ENCODE data around the gene DCTN2.
"Not testable (repeated sequence)": the region's sequence is repeated elsewhere in the genome, so short reads cannot be mapped to it uniquely, and the experiment has no call there.

DCTN2 gene

DNA sequence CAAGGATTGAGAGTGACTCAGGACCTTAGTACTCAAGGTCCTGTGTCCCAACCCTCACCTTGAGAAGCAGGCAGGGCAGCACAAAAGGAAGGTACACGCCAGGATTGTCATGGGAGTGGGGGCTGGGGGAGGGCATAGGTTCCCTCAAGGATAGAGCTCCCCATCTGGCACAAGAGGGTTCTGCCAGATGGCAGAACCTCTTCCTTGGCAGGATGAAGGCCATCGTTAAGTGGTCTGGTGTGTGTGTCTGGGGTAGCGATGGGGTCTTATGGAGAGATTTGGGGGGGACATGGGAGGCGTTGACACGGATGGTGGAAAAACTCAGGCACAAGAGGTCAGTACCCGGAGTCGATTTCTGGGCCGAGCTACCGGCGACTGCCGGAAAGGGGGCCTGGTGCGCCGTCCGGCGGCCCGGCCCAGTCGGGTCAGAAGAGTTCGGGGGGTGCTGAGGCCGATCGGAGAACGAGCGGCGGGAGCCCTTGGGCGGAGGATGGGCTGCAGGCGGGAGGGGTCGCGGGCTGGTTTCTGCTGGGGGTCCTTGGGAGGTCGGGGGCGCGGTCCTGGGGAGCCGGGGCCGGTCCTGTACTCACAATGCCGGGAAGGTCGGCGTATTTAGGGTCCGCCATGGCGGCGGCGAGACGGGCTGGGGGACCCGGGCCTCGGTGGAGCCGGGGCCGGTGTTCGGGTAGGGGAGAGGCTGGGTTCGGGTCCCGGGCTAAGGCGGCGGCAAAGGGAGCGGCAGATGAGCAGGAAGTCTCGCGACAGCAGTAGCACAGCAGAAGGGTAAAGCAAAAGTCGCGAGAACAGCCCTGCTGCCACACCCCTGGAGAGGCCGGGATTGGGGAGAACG, at the start of gene DCTN2:
DCTN2 (minus strand) TSS at position 755 of the 850 bp plus-strand sequence; CDS start at position 626, 129 bp downstream.
- DNase-seq (ENCODE audit: low read depth in 2 of 2), result peak; percentile 81 to 91

GRCh38 chr12:57593187-57593586, 46.2 kb upstream of the DCTN2 start:
- DNase-seq (ENCODE audit: low read depth in 2 of 2), result no peak

- no peak for DNase-seq (ENCODE audit: low read depth in 2 of 2)
Observed at GRCh38 chr12:57592551-57593165, 45.7 kb upstream of the DCTN2 start.

DNA sequence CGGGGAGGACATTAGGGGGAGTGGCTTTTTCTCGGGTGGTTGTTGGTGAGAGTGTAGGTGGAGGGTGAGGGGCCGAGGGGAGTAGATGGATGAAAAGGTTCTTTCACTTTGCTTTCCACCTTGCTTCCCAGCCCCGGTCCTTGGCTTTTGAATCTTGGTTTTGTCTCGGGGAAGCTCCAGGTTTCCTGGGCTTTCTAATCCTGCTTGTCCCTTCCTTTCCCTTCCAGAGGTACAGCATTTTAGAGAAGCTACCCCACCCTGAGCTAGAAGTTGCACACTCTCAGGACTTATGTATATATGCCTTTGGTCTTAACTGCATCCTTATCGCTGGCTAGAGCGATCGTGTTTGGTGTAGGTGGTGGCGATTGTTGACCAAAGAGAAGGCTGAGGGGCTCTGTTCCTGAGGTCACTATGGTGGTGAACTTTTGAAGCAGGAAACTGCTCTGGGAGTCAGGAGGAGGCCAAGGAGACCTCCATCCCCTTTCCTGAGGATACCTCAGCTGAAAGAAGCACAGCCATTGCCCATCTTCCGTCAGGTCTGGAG, 44.9 kb upstream of the DCTN2 start:
- DNase-seq (ENCODE audit: low read depth in 2 of 2), result no peak

GRCh38 chr12:57590864-57591781, 44.1 kb upstream of the DCTN2 start, which contains the start of gene PIP4K2C:
Gene PIP4K2C, plus strand, starts transcription at chr12:57591192. Its CDS starts 98 bp downstream, at chr12:57591290.
- peak; percentile 47 to 67 for DNase-seq (ENCODE audit: low read depth in 2 of 2)

DNA sequence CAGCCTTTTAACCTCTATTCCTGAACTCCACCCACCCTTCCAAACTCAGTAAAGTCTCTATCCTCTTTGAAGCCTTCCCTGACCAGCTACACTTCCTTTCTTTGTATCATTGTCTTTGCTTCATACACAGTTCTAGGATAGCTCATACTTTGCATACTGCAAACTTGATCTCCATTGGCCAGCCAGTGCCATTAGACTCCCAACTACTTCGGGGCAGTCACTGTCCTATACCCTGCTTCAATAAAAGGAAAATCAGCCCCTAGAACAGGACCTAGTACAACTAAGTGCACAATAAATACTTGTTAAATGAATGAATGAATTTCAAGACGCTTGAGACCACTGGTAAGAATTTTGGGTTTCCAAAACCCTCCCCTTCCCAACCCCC, 43.5 kb upstream of the DCTN2 start:
- DNase-seq (ENCODE audit: low read depth in 2 of 2), result no peak

- DNase-seq (ENCODE audit: low read depth in 2 of 2), result not testable (repeated sequence)
Observed at GRCh38 chr12:57588951-57589610, 42.1 kb upstream of the DCTN2 start.

GRCh38 chr12:57586832-57587429, 39.9 kb upstream of the DCTN2 start:
- no peak for DNase-seq (ENCODE audit: low read depth in 2 of 2)

GRCh38 chr12:57586128-57586527, 39.1 kb upstream of the DCTN2 start:
- DNase-seq (ENCODE audit: low read depth in 2 of 2), result no peak

GRCh38 chr12:57585156-57585555, 38.2 kb upstream of the DCTN2 start:
- DNase-seq (ENCODE audit: low read depth in 2 of 2), result no peak

- DNase-seq (ENCODE audit: low read depth in 2 of 2), result no peak
Observed at GRCh38 chr12:57584690-57585089, 37.7 kb upstream of the DCTN2 start.

- no peak for DNase-seq (ENCODE audit: low read depth in 2 of 2)
Observed at GRCh38 chr12:57584050-57584449, 37.1 kb upstream of the DCTN2 start.

- peak; percentile 6 to 49 for DNase-seq (ENCODE audit: low read depth in 2 of 2)
Observed at GRCh38 chr12:57583008-57583831, 36.2 kb upstream of the DCTN2 start.

DNA sequence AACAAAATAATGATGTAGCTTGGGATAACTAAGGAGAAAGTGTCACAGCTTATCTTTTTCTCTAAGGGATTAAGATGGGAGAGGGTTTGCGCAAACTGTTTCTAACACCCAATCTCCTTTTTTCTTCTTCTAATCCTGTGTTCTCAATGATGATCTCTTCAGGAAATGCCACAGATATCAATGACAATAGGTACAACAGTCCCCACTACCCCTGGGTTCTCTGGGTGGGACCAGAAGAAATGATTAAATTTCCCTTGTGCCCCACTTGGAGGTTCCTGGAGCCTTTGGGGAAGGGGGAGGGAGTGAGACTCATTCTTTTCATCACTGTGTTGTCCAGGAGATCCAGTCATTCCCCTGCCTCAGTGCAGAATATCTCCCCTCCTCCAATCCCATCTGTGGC, 35.4 kb upstream of the DCTN2 start:
- DNase-seq (ENCODE audit: low read depth in 2 of 2), result no peak

DNA sequence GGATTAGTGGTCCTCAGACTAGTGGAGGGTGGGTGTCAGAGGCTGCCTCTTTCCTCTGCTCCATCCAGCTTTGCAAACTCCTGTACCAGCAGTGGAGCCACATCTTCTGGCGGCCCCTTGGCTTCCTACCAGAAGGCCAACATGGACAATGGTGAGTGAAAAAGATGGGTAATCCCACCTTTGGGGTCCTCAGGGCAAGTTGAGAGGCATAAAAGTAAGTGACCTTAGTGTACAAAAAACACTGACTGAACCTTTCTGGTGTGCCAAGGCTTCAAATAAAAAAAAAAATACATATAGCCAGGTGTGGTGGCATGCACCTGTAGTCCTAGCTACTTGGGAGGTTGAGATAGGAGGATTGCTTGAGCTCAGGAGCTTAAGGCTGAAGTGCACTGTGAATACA, 34.8 kb upstream of the DCTN2 start:
- no peak for DNase-seq (ENCODE audit: low read depth in 2 of 2)

GRCh38 chr12:57580466-57580795, 33.4 kb upstream of the DCTN2 start:
- no peak for DNase-seq (ENCODE audit: low read depth in 2 of 2)

- no peak for DNase-seq (ENCODE audit: low read depth in 2 of 2)
Observed at GRCh38 chr12:57579677-57580465, 32.9 kb upstream of the DCTN2 start.

GRCh38 chr12:57579011-57579410, 32.0 kb upstream of the DCTN2 start:
- no peak for DNase-seq (ENCODE audit: low read depth in 2 of 2)

All from stimulated activated CD8-positive, alpha-beta memory T cell treated with anti-CD3 and anti-CD28 coated beads, Interleukin-15, amount 100 ng/mL, for 4 hours (primary cell).